NCI-H2196 treated with DMSO at 0.1 percent for 48 hours (cell line): ENCODE results near the gene ADGRL2.

ENCODE experiments used
- DNase-seq: peaks from one replicate; lab custom pipeline; 2025; ENCODE audit not compliant: unreplicated experiment; lab: John Stamatoyannopoulos, UW

The ADGRL2 gene

DNA sequence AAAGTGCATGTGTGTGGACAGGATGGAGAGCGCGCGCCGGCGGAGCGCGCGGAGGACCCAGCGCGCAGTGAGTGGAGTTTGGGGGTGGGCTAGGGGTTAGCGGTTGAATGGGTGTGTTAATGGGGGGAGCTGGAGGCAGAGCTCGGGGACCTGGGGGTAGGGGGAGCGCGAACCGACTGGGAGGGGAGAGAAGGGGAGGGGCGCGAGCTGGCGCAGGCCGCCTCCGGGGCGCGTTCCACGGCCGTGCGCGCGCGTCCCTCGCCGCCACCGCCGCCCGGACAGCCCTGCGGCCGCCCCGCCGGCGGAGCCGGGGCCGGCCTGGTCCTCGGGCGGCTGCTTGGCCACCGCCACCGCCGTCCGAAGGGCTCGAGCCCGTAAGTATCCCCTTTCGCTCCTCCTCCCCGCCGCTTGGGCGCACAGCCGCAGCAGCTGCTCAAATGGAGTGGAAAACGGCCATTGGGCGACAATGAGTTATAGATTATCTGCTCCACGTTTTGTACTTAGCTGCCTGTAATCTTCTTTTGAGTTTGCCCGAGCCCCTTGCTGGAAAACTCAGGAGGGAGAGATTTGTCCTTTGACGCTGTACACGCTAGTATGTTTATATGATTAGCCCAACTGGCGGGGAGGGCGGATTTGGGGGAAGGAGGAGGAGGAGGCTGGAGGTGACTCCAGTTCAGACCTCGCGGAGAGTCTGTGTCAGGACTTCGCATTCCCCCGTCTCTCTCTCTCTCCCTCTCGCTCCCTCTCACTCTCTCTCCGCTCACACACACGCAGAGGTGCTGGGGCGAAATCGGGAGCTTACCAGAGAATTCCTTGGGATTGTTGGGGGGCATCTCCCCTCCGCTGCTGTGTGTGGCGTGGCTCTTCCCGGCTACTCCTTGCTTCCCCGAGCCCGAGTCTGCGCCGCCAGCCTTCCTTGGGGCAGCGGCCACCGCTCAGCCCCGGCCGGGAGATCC is at the start of gene ADGRL2:
TSS of gene ADGRL2 (plus strand) at position 240 of the 956 bp plus-strand sequence. CDS start 36,051 bp downstream, outside the sequence.
- peak; percentile 91 for DNase-seq

DNA sequence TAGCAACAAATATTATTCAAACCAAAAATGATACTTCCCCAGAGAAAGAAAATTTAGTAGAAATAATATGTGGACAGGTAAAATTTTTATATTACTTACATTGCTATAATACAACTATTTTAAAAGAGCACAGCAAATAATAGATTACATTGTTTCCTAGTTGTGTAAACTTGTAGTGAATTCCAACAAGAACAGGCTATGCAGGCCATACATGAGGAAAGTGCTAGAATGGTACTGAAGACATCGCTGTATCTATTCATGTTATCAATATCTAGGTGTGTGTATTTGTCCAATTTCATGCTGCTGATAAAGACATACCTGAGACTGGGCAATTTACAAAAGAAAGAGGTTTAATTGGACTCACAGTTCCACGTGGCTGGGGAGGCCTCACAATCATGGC is 47.9 kb upstream of the ADGRL2 start:
- DNase-seq: no peak

DNA sequence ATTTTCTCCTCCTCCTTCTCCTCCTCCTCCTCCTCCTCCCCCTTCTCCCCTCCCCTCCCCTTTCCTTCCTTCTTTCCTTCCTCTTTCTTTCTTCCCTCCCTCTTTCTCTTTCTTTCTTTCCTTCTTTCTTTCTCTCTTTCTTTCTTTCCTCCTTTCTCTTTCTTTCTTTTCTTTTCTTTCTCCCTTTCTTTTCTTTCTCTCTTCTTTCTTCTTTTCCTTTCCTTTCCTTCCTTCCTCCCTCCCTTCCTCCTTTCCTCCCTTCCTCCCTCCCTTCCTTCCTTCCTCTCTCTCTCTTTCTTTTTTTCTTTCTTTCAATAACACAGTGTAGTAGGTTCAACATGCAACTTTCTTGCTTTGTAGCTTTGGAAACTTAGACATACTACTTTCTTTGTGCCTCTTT is 46.3 kb upstream of the ADGRL2 start:
- no peak for DNase-seq

DNA sequence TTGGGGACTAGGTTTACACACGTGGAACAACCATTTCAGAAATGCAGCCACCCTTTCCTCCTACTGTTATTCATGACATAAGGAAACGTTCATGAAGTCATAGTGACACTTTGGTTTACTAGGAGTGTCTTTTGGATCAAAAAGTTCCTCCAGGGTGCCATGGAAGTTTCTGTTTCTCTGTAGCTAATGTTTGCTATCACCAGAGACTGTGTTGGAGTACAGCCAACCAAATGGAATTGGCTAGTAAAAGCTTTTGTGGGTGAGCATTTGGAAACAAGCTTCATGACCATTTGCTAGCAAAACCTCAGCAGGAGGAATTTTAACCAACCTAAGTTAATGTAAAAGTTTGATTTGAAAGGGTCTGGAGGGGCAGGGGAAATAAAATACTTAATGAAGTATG is 43.9 kb upstream of the ADGRL2 start:
- no peak for DNase-seq

DNA sequence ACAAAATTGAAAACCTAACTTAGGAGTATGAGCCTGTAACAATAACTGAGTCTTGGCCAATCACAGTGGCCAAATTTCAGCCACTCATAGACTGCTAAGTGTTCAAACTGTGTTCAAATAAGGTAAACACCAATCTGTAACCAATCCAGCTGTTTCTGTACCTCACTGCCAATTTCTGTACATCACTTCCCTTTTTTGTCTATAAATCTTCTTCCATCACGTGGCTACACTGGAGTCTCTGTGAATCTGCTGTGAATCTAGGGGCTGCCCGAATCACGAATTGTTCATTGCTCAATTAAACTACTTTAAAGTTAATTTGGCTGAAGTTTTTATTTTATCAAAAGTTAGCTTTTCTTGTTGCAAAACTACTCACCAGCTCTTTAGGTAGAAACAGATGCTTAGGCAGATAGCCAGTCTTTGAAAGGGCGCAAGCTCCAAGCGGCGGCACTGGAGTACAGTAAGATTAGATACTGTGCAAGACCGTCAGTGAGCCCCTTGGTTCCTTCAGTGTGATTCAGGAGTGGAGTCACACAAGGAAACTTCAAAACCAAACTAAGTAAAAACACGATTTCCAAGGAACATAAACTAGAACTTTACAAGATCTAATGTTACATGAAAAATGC is 43.2 kb upstream of the ADGRL2 start:
- no peak for DNase-seq

DNA sequence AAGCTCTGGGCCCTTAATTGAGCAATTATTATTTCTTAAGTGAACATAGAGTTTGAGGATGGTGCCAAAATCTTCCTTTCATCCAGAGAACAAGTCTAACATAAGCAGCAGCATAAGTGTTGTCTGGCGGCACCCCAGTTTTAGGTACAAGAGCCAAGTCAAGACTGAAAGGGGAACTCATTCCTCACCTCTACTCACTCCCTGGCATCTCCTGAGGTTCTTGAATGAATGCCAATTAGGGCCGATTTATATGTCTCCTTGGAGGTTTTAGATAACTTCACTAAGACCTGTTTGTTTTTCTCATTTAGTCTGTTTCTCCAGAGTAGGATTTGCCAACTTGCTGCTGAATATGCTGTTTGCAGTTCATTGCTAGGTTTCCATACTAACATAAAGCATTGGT is 42.6 kb upstream of the ADGRL2 start:
- no peak for DNase-seq

DNA sequence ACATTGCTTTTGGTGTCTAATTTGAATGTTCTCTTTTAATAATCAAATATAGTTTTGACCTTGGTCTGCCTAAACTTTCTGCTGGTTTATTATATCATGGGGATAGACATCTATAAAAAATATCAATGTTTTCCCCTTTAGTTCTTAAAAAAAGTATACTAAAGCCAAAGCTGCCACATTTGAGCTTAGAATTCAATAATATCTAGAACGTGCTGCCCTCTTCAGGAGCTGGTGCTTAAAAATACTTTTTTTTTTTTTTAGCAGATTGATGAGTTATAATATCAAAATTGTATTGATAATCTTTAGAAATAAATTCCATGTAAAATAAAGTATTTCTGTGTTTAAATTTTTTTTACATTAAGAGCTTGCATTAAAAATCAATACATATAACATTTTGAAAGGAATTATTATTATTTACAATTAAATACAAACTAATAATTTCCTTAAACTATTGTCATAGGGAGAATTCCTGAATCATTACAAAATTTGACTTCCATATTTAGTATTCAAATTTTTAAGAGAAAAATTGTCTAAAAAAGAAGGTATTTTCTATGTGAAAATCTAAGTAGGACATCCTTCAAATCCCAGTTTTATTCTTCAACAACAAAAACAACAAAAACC is 40.1 kb upstream of the ADGRL2 start:
- no peak for DNase-seq

DNA sequence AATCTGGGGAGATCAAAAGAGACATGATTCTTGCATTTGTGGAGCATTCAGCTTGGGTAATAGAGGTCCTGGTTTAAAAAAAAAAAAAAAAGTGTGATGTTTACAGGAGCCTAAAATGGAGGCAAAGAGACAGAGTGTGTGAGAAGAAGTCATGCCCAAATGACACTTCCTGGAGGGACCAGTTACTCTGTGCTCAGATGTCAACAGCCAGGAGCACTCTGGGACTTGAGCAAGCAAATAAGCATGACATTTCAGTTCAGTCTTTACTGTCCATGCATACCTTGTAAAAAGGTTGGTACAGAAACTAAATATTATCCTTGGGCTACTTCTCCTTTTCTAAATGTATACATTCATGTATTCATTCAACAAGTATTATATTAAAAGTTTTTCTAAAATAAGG is 25.2 kb upstream of the ADGRL2 start:
- no peak for DNase-seq

DNA sequence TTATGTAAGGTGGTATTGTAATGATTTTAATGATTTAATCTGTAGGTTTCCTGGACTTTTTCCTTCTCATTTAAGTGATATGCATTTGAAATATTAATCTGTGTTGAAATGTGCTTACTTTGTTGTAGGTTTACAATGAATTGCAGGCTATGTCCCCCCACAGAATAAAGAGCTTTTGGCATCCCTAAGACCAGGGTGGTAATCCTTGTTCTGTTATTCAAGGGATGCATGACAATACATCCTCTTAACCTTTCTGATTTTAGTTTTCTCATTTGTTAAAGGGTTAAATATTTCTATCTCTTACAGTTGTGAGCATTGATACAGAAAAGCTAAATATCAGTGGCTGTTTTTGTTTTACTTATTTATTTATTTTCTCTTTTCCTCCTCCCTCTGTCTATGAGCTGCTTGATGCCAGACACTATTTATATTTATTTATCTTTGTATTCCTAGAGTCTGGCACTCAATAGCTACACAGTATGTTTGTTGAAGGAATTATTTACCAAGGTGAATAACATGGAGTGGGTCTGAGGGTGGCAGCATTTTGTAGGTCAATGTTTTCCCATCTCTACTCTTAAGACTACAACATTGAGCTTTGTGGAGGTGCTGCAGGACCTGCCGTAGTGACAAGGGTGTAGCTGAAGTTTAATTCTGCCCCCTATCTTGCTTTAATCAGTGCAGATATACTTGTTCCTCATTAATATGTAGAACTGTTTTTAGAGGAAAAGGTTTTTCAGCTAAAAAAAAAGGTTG is 19.9 kb upstream of the ADGRL2 start:
- DNase-seq: no peak

DNA sequence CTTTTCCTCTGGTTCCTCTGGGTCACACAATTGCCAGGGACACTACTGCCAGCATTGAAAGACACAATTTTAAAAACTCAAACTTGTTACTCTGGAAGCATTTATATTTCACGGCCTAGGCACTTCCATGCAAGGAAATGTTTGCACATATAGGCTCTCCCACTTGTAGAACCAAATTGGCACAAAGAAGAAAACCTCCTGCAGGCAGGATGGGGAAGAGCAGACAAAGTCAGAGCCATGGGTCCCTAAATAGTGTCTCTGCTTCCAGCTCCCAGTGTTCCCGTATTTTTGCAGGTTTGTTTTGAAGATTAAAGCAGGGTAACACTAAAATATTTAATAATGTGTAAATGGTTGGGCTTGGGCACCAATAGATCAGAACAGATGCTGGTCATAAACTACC is 19.0 kb upstream of the ADGRL2 start:
- DNase-seq: no peak

DNA sequence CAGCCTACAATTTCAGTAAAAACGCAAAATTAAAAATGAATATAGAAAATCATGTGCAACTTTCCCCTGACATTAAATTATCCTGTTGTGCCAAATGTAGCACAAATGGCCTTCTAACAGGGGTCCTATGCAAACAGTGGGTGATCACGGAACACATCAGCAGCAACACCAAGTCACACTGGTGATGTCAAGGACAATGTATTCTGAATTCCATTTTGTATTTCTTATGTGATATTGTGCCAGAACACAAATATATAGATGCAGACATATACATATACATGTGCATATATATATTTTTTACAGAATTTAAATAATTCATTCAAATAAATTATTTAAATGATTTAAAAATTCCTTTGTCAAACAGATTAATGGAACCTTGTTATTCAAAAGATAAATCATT is 8.6 kb upstream of the ADGRL2 start:
- DNase-seq: no peak

DNA sequence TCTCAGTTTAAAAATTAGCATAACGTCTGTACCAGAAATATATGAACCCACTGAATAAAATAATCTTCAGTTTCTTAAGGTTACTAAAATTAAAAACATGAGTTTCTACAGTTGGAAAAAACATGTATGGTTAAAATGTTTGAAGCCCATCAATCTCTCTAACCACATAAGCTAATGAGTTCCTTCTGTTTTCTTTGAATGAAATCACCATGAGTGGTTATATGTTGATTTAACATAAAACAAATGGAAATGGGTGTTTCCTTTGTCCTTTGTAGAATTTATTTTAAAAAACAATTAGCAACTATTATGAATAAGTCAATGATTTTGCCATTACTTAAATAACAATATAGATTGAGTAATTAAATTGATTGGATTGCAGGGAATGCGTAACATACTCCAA is 3.0 kb upstream of the ADGRL2 start:
- no peak for DNase-seq

DNA sequence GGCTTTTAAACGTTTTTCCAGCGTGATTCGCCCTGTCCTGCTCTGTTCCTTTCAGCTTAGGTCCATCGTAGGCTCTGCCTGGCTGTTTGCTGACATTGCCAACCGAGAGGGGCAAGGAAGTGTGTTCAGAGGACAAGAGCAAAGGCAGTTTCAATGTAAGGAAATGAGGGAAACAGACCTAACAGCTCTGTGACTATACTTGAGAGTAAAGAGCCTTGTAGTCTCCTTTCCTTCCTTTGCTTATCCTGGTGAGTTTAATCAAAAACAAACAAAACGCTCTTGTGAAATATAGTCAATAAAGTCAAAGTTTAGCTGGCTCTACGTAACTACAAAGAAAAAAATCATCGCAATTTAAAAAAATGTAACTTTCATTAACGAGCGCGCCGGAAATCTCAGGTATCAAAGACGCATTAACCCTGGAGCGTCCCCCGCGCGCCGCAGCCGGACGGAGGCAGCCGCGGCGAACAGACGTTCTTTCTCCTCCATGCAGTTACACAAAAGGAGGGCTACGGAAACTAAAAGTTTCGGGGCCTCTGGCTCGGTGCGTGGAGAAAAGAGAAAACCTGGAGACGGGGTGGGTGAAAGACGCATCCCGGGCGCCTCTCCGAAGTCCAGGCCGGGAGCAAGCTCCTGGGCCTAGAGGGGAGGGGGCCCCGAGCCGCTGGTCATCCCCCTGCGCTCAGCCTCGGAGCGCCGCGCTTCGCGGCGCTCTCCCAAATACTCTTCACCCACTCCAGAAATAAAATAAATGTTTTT is 617 bp upstream of the ADGRL2 start:
- peak; percentile 22 for DNase-seq

DNA sequence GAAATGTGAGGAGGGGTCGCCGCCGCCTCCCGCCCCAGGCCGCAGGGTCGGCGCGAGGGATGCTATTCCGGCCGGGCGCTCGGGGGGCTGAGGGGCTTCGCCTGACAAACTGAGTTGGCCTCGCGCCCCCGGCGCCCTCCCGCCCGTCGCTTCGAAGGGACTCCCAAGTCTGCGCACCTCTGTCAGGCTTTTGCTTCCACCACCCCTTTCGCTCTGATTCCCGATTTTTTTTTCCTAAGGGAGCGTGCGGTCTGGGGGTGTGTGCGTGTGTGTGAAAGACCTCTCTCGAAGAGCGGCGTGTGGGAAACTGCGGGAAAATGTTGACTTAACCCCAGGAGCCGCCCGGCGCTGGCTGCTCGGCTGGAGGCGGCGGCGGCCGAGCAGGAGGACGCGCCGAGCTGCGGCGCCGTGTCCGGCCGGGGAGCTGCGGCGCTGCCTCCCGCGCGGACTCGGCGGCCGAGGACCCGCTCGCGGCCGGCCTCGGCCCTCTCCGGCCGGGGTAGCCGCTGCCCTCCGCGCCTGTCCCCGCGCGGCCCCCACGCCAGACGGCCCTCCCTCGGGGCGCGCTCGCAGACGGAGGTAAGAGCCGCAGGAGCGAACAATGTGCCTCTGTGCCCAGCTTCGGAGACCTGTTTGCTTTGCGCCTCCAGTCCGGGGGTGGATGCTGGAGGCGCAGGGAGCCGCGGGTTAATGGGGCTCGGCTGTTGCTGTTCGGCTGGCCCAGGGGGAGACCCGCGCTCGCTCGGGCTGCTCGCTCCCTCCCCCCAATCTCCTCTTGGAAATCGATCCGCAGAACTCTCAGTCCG is 1.1 kb downstream of the ADGRL2 start:
- DNase-seq: no peak

DNA sequence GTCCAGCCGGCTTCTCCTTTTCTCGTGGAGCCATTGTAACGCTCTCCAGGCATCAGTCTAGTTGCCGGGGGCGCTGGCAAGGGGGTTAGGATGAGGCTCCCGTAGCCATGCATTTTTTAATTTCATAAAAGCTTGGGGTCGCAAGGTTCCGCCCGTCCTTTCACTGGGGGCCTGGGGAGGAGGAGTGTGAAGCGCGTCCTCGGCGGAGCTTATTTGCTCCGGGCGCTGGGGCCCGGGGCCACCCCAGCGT is 1.6 kb downstream of the ADGRL2 start:
- DNase-seq: no peak

DNA sequence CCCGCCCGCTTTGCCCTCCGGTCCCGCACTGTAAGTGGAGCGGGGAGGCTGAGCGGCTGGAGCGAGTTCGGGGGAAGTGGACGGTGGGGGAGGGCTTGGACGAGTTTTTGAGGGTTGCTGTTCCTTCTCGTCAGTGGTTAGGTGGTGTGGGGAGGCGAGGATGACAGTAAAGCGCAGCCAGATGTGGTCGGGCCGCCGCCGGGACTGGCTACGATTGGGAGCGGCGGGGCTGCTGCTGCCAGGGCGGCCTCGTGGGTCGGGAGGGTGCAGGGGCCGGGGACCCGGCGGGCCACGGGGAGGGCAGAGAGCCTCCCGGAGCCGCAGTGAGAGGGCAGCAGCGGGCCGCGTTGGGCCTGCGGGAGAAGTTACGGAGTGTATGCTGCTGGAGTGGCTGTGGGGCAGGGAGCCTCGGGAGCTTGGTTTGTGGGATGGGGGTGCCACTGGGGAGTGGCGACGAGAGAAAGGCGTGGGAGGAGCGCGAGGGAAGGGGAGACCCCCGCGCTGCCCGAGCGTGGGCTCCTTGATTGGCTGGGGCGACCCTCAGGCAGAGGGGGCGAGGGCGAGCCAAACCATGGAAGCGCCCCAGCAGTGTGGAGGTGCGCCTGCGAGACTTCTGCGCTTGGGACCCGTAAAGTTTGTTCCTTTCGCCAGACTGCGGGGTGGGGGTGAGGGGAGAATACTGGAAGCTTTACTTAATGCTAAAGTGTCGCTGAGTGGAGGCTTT is 2.1 kb downstream of the ADGRL2 start:
- peak; percentile 44 for DNase-seq

DNA sequence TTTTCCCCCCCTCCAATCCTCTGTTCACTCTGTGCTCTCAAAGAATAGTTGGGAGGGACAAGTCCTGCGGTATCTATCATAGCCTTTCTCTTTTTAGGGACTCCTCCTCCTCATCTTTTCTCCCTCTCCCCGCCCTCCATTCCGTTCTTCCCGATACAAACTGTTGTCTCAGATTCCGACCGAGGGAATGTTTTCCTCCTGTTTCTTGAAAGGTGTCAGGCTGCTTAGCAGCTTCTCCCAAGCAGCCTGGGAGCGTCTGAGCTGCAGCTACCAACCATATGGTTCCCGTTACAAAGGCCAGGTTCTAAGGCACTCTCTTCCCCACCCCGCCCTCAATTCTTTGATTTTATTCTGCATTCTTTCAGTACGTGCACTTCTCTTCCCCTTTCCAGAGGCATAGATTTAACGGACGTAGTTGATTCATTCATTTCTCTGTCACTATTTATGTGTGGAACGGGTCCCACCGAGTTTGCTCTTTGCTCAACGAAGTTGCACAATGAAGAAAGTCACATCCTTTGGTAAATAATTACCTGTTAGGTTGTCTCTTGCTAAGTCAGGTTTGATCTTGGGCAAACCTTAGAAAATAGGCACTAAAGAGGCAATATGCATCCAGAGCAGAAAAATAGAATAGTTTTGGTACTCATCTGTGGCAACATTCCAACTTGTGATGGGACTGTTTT is 2.8 kb downstream of the ADGRL2 start:
- DNase-seq: no peak

DNA sequence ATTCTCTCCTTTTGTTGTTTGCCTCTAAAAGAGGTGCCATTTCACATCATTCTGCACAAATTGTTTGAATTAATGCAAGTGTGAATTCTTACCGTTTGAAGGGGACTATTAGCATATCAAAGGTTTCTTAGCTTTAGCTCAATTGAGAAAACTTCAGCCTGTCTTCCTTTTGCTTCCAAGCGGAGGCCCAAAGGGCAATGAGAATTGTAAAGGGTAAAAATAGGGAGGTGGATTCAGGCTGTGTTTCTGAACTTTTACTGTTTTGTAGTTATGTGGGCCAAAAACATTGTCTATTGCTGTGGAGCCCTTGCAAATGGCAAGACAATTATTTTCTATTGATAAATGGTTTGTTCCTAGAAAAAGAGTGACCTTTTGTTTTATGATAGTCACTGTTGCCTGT is 3.6 kb downstream of the ADGRL2 start:
- no peak for DNase-seq
